ENCODE results near the gene VWA2.
"Not testable (repeated sequence)": the region's sequence is repeated elsewhere in the genome, so short reads cannot be mapped to it uniquely, and the experiment has no call there.

Gene VWA2

DNA sequence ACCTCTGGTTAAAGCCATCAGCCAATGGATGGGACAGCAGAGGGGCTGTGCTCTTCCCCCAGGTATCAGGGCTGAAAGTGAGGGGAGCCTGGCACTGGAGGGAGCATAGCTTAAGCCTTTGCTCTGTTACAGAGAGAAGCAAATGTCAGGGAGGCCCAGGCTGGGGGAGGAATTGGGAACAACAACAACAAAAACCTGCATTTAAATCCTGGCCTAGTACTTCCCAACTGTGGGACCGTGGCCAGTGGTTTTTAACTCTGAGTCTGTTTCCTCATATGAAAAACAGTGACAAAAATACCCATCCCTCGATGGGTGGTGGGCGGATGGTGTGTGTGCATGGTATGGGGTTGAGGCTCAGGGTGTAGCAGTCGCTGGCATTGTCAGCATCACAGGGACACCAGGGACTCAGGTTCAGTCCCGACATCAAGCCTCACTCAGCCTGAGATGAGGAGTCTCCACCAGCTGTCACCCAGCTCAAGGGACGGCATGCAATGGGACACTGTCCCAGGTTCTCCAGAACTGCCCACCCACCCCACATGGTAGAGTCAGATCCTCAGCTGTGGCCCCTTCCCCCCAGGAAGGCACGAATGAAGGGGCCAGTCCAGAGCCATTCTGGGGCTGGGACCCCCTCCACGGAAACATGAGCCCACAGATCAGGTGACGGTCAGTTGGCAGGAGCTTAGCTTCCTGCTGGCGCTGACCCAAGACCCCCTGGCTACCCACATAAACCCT, 90.7 kb downstream of the VWA2 start:
- Histone ChIP-seq H3K4me3 (ENCODE audit: low read length) (no peak overlapping the region), H3K4me1 (ENCODE audit: control insufficient read depth, insufficient read depth, low read length) (peaks cover 3% of the 10 kb centered on the region), H3K27me3 (ENCODE audit: control insufficient read depth, insufficient read depth, low read length) (no peaks in the 10 kb centered on the region), H3K9me3 (ENCODE audit: control insufficient read depth, low read length) (no peaks in the 10 kb centered on the region), H3K36me3 (ENCODE audit: control insufficient read depth, insufficient read depth, low read length) (no peaks in the 10 kb centered on the region), H3K9ac (ENCODE audit: low read length) (no peak overlapping the region)

GRCh38 chr10:114332301-114333192, 93.5 kb downstream of the VWA2 start:
- no peaks in the 10 kb centered on the region for H3K27me3 ChIP-seq (ENCODE audit: control insufficient read depth, insufficient read depth, low read length)
- peaks cover under 1% of the 10 kb centered on the region for H3K4me1 ChIP-seq (ENCODE audit: control insufficient read depth, insufficient read depth, low read length)
- H3K4me3 ChIP-seq (ENCODE audit: low read length): no peak overlapping the region
- no peaks in the 10 kb centered on the region for H3K9me3 ChIP-seq (ENCODE audit: control insufficient read depth, low read length)
- H3K36me3 ChIP-seq (ENCODE audit: control insufficient read depth, insufficient read depth, low read length): no peaks in the 10 kb centered on the region
- no peak overlapping the region for H3K9ac ChIP-seq (ENCODE audit: low read length)

DNA sequence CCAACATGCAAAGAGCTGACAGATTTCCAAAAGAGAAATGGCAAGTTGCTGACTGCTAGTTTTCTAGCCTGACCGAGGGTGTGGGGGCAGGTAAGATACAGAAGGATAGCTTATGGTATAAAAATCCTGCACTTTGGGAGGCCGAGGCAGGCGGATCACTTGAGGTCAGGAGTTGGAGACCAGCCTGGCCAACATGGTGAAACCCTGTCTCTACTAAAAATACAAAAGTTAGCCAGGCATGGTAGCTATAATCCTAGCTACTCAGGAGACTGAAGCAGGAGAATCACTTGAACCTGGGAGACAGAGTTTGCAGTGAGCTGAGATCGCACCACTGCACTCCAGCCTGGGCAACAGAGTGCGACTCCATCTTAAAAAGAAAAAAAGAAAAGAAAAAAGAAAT, 94.4 kb downstream of the VWA2 start:
- H3K36me3 ChIP-seq (ENCODE audit: control insufficient read depth, insufficient read depth, low read length); H3K9ac ChIP-seq (ENCODE audit: low read length); H3K27me3 ChIP-seq (ENCODE audit: control insufficient read depth, insufficient read depth, low read length); H3K4me1 ChIP-seq (ENCODE audit: control insufficient read depth, insufficient read depth, low read length); H3K9me3 ChIP-seq (ENCODE audit: control insufficient read depth, low read length); H3K4me3 ChIP-seq (ENCODE audit: low read length): not testable (repeated sequence)

DNA sequence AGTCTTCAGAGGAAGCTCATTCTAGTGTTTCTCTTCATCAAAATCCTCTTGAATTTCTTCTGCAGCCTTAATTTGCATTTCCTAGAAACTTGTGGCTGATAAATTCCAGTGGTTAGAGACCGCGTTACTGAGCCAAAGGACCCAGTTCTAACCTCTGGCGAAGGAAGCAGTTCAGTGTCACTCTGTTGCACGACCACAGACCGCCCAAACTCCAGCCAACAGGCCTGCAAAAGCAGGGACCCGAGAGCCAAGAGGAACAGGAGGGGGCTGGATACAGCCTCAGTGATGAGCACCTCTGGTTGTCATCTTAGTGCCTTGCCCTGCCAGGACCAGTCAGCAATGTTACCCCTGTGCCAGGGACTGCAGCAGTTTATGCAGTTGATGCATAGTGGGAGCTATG, 95.2 kb downstream of the VWA2 start:
- H3K27me3 ChIP-seq (ENCODE audit: control insufficient read depth, insufficient read depth, low read length): no peaks in the 10 kb centered on the region
- H3K9ac ChIP-seq (ENCODE audit: low read length): no peak overlapping the region
- no peaks in the 10 kb centered on the region for H3K36me3 ChIP-seq (ENCODE audit: control insufficient read depth, insufficient read depth, low read length)
- no peaks in the 10 kb centered on the region for H3K9me3 ChIP-seq (ENCODE audit: control insufficient read depth, low read length)
- H3K4me1 ChIP-seq (ENCODE audit: control insufficient read depth, insufficient read depth, low read length): no peaks in the 10 kb centered on the region
- no peak overlapping the region for H3K4me3 ChIP-seq (ENCODE audit: low read length)

- Histone ChIP-seq H3K4me1 (ENCODE audit: control insufficient read depth, insufficient read depth, low read length) (no peaks in the 10 kb centered on the region), H3K36me3 (ENCODE audit: control insufficient read depth, insufficient read depth, low read length) (no peaks in the 10 kb centered on the region)
Measured at GRCh38 chr10:114335614-114336013, 96.6 kb downstream of the VWA2 start.

DNA sequence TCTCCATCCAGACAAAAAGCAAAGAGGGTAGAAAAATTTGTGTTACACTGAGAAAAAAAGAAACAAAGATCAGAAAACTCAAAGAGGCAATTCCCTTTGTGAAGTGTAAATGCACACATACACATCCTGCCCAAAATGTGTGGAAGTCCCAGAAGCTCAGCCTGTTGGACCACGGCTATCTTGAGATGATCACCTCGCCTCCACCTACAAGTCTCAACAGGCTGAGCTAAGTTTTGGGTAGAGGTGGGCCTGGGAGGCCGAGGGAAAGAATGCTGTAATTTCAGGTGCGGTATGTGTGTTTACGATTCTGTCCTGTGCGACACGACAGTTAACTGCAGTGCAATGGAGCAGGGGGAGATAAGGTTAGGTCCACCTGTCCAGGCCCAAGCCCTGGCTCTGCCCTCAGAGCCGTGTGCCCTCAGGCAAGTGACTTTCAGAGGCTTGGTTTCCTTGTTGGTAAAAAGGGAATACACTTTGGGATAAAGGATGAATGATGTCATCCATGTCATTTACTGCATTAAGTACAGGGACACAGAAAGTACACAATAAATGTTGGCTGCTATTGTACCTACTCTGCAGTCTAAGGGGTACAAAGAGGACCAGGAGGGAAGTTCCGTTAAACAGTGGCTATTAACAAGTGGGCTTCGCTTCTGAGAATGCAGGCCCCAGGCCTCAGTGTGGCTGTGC, 97.9 kb downstream of the VWA2 start:
- H3K4me1 ChIP-seq (ENCODE audit: control insufficient read depth, insufficient read depth, low read length): no peaks in the 10 kb centered on the region
- no peak overlapping the region for H3K9ac ChIP-seq (ENCODE audit: low read length)
- H3K36me3 ChIP-seq (ENCODE audit: control insufficient read depth, insufficient read depth, low read length): no peaks in the 10 kb centered on the region
- H3K27me3 ChIP-seq (ENCODE audit: control insufficient read depth, insufficient read depth, low read length): no peaks in the 10 kb centered on the region
- H3K4me3 ChIP-seq (ENCODE audit: low read length): no peak overlapping the region
- H3K9me3 ChIP-seq (ENCODE audit: control insufficient read depth, low read length): no peaks in the 10 kb centered on the region

More at GRCh38 chr10:114335614-114336013, 96.6 kb downstream of the VWA2 start:
- Histone ChIP-seq H3K9me3 (ENCODE audit: control insufficient read depth, low read length) (no peaks in the 10 kb centered on the region), H3K9ac (ENCODE audit: low read length) (no peak overlapping the region), H3K27me3 (ENCODE audit: control insufficient read depth, insufficient read depth, low read length) (no peaks in the 10 kb centered on the region), H3K4me3 (ENCODE audit: low read length) (no peak overlapping the region)

- Histone ChIP-seq H3K36me3 (ENCODE audit: control insufficient read depth, insufficient read depth, low read length) (no peaks in the 10 kb centered on the region), H3K27me3 (ENCODE audit: control insufficient read depth, insufficient read depth, low read length) (no peaks in the 10 kb centered on the region), H3K4me1 (ENCODE audit: control insufficient read depth, insufficient read depth, low read length) (no peaks in the 10 kb centered on the region), H3K9ac (ENCODE audit: low read length) (no peak overlapping the region), H3K9me3 (ENCODE audit: control insufficient read depth, low read length) (no peaks in the 10 kb centered on the region), H3K4me3 (ENCODE audit: low read length) (no peak overlapping the region)
Measured at GRCh38 chr10:114337510-114338462, 98.7 kb downstream of the VWA2 start.

DNA sequence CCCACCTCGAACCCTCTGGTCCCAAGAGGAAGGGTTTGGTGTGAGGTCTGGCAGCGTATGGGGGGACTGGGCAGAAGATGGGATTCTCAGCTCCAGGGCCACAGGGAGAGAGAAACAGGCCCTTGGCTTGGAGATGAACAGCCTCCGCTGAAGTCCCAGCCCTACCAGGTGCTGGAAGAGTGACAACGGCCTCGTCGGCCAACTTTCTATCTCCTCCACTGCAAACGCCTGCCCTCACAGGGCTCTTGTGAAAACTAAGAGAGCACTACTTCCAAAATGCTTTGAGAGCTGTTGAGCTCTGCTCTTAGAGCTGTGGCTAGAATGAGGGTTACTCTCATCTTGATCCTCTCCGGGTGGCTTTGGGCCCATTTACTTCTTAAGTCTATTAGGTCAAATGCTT, 101.8 kb downstream of the VWA2 start:
- Histone ChIP-seq H3K4me1 (ENCODE audit: control insufficient read depth, insufficient read depth, low read length) (peaks cover 15% of the 10 kb centered on the region), H3K9me3 (ENCODE audit: control insufficient read depth, low read length) (no peaks in the 10 kb centered on the region), H3K4me3 (ENCODE audit: low read length) (no peak overlapping the region), H3K36me3 (ENCODE audit: control insufficient read depth, insufficient read depth, low read length) (no peaks in the 10 kb centered on the region), H3K9ac (ENCODE audit: low read length) (no peak overlapping the region), H3K27me3 (ENCODE audit: control insufficient read depth, insufficient read depth, low read length) (no peaks in the 10 kb centered on the region)
